Ecto neural progenitor cell (in vitro differentiated cells): ENCODE measurements around the gene MGAT5.

Experiments used
- DNase-seq: peaks from one replicate; pipeline ENCODE4 v3.0.0-alpha.2; 2018; ENCODE audit warnings: low spot score

MGAT5 gene

GRCh38 chr2:134256956-134257355 is 3.1 kb downstream of the MGAT5 start:
- no peak for DNase-seq

- DNase-seq, result no peak
These were observed 3.6 kb downstream of the MGAT5 start for GRCh38 chr2:134257509-134257908.

DNA sequence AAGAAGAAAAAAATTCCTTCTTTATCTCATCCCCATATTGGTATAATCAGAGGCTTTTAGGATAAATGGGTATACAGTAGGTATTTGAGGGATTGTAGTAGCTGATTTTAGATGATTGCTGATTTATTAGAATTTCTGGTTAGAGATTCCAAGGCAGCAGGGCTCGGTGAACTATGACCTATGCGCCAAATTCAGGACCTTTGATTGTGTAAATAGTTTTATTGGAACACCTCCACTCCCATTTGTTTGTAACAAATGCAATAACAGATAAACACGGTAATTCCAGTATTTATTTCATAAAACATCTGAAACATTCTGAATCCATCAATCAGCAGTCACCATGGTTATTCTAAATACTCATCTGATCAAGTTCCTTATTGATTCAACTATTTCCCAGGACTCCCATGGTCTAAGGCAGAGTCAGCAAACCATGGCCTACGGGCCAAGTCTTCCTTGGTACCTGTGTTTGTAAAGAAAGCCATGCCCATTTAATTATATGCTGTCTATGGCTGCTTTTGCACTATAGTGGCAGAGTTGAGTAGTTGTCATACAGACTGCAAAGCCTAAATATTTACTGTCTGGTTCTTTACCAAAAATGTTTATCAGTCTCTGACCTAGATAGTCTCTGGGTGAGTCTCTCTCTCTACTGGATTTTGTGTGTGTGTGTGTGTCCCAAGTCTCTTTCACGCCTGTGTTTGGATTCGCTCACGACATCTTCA is 4.3 kb downstream of the MGAT5 start:
- DNase-seq, result no peak

DNA sequence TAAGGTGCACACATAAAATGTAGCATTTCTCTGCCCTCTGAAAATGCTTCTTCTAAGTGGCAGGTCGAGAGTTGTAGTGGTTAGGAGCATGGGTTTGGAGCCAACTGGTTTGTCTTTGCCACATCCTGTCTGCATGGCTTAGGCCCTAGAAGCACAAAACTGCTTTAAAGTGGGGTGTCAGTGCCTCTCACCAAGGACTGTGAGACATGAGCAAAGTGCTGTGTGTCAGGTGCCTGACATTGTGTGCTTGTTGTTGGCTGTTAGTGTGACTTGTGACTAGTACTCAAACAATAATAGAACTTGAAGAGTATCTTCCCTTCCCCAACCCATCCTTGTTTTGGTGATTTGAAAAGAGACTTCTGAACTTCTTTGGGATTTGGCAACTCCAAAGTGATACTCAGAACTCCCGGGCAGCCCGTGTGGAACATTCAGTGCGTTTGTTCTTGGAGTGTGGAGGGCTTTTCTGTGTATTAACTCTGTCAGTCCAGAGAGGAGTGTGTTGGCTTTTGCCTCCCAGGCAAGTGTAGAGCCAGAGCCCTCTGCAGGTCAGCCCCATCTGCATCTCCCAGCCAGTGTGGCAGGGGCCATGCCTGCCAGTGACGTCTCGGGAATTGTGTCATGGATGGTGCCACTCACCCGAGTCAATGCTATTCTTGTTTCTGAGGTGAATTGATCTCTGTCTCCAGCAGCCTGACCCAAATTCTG is 5.0 kb downstream of the MGAT5 start:
- no peak for DNase-seq

GRCh38 chr2:134259571-134259970 is 5.7 kb downstream of the MGAT5 start:
- DNase-seq, result no peak

GRCh38 chr2:134259994-134260393 is 6.1 kb downstream of the MGAT5 start:
- no peak for DNase-seq

GRCh38 chr2:134260713-134261112 is 6.8 kb downstream of the MGAT5 start:
- DNase-seq, result no peak

- DNase-seq, result no peak
These were observed 7.7 kb downstream of the MGAT5 start for GRCh38 chr2:134261398-134262131.

DNA sequence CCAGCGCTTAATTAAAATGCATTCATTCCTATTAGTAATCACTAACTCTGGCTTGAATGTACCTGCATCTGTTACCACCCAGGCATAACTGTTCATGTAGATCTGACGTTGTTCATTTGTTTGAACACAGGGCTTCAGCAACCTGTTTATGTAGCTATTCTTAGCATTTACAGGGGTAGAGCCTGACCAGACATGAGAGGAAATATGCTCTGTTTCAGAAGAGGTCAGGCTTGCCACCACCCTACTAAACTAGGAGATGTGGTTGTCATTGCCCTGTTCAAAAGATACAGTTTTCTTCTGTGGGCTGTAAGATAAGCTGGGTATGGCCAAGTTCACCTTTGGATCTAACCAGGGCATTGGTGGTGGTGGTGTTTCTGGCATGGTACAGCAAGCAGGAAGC is 8.8 kb downstream of the MGAT5 start:
- no peak for DNase-seq

DNA sequence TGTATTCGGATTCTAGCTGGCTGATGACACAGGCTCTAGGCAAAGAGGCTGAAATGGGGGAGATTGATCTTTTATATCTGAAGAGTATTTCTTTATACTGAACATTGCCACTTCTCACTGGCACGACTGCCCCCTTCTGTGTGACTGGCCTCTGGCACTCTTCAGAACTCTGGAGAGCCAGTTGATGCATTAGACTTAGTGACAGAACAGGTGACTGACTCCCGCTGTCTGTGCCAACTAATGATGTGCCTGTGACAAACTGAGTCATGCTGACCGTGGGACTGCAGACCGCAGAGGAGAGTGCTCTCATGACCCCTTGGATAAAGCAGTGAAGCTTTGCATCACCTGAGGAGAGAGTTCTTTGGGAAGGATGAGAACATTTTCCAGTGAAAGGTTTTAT is 14.4 kb downstream of the MGAT5 start:
- no peak for DNase-seq

- no peak for DNase-seq
These were observed 15.4 kb downstream of the MGAT5 start for GRCh38 chr2:134269230-134269629.

GRCh38 chr2:134269972-134270735 is 16.3 kb downstream of the MGAT5 start:
- no peak for DNase-seq

DNA sequence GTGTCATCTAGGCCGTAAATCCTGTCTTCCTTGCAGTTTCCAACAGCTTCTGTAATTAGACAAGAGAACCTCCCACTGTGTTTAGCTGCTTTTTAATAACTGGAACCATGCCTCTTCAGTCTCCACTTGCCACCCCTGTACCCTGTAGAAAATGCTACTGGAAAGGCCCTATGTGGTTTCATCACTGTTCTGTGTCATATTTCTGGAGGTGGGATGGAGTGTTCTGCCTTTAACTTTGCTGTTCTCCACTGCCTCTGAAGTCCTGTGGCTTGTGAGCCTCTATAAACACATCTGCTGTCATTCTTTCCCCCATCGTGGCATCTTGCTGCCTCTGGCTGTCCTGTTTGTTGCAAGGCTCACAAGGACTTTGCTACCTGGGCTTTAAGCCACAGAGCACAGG is 17.9 kb downstream of the MGAT5 start:
- DNase-seq, result no peak

DNA sequence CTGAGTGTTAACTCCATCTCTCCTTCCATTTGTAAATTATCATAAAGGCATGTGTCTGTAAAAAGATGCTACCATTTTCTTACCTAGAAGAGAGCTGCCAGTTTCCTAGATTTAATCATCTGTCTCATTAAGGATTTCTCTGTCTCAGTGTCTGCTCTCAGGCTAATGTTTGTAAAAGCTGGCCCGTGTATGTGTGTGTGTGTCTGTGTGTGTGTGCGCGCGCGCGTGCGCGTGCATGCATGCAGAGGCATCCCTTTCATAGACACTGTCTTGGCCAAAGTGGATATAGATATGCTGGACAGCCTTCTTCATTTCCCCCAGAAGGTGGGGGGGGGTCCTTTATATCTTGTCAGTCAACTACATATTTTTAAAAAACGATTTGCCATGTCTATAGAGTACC is 18.9 kb downstream of the MGAT5 start:
- DNase-seq, result no peak

DNA sequence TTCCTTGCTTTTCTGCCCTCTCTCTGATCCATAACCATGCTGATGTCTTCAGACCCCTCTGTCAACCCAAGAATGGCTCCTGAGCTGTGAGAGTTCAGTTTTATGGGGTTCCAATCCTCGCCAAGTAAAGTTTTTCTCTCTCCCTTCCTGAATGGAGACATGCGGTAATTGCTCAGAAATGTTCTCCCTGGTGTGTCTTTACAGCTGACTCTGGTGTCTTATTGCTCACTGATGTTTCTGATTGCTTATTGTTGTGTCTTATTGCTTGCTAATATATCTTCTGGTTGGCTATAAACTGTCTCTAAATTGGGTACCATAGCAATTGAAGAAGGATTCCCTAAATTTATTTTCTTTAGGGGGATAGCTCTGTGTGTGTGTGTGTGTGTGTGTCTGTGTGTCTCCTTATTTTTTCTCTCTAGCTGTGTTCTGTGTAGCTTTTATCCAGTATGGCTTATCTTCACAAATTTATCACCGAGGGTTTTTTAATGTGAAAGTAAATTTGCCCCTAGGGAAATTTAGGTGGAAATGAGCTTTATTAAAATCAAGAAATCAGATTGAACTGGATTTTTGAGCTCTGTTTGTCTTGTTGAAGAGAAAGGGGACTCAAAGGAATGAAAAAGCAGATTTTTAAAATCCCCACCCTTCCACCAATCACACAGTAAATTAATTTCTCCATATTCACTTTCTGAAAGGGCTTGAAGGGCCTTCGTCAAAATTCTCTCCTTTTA is 19.5 kb downstream of the MGAT5 start:
- no peak for DNase-seq

DNA sequence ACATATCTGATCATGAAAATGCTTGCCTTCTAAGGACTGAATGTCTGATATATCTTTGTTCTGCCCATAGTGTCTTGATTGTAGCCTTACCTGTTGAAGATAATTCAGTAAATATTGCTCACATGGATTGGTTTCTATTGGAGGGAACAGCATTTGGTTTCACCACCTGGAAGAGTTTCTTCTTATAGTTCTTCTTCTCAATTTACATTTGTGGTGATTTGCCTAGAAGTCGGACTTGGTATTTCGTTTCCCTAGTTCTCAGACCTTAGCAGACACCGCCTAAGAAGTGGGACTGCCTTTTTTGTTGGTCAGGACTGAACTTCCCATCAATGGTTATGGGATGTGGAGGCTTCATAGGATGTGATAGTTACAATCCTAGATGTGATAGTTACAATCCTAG is 20.2 kb downstream of the MGAT5 start:
- no peak for DNase-seq

DNA sequence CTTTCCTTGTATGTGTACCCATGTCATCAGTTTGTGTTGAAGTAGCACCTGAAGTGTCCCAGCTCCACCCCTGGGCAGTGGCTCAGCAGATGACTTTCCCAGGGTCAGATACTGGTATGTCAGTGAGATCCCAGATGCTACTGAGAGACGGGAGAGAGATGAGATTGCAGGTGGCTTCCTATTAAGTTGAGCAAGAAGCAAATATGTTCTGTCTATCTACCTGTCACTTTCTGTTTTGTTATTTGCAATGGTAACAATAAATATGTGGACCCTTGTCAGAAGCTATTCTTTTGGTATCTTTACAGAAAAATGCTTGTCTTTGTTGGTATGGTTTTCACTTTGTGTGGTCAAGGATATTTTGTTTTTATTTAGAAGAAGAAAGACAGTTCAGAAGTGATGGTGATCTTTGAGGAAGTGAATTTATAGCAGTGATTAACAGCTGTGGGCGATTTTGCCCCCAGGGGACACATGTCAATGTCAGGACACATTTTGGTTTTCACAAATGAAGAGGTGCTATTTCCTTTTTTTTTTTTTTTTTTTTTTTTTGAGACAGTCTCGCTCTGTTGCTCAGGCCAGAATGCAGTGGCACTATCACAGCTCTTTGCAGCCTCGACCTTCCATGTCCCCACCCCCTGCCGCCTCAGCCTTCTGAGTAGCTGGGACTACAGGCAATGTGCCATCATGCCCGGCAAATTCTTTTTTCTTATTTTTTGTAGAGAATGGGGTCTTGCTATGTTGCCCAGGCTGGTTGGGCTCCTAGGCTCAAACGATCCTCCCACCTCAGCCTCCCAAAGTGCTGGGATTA is 21.4 kb downstream of the MGAT5 start:
- DNase-seq, result no peak

DNA sequence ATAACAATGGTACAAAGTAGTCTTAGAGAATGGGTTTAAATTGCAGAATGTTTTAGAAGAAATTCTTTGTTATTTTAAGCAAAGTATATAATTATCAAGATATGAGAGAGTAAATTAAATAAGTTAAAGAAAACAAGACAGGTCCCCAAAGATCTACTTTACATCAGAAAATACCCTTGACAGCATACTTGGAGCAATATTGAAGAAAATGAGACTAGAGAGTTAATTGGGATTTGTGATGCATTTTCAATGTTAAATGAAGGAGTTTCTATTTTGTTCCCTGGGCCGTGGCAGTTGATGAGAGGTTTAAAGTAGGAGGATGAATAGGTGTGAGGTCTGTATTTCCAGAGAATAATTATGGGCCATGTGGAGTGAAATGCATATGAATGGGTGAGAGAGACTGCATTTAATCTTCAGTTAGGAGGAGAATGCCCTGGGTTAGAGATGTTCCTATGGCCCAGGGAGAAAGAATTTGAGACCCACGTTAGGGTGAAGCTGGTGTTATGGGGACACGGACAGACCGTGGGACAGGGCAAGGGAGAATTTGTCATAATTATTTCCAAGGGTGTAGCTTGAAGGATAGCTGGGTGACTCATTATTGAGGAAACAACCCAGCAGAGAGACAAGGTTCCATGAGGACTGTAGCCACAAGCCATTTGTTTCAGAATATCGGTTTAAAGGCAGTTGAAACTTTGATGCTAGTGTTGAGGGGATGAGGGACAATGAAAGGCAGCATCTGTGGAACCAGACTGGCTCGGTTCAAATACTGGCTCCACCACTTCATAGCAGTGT is 22.7 kb downstream of the MGAT5 start:
- no peak for DNase-seq

- no peak for DNase-seq
These were observed 23.4 kb downstream of the MGAT5 start for GRCh38 chr2:134277223-134277622.

- no peak for DNase-seq
These were observed 24.7 kb downstream of the MGAT5 start for GRCh38 chr2:134278553-134278952.
